ENCODE measurements around the gene WDR41.

Gene WDR41

GRCh38 chr5:77444356-77444755 is 47.8 kb downstream of the WDR41 start:
- no peak for DNase-seq

GRCh38 chr5:77443670-77444069 is 48.4 kb downstream of the WDR41 start:
- DNase-seq, result no peak

GRCh38 chr5:77438071-77438470 is 54.0 kb downstream of the WDR41 start:
- no peak for DNase-seq

- no peak for DNase-seq
Observed at GRCh38 chr5:77437194-77437593, 54.9 kb downstream of the WDR41 start.

- DNase-seq, result no peak
Observed at GRCh38 chr5:77431719-77432118, 60.4 kb downstream of the WDR41 start.

- DNase-seq, result no peak
Observed at GRCh38 chr5:77431286-77431685, 60.8 kb downstream of the WDR41 start.

- DNase-seq, result no peak
Observed at GRCh38 chr5:77430726-77431125, 61.4 kb downstream of the WDR41 start.

GRCh38 chr5:77428526-77428925 is 63.6 kb downstream of the WDR41 start:
- no peak for DNase-seq

- no peak for DNase-seq
Observed at GRCh38 chr5:77427998-77428397, 64.1 kb downstream of the WDR41 start.

- DNase-seq, result no peak
Observed at GRCh38 chr5:77426670-77427069, 65.4 kb downstream of the WDR41 start.

- DNase-seq, result no peak
Observed at GRCh38 chr5:77425998-77426659, 66.0 kb downstream of the WDR41 start.

- DNase-seq, result no peak
Observed at GRCh38 chr5:77425420-77425819, 66.7 kb downstream of the WDR41 start.

- no peak for DNase-seq
Observed at GRCh38 chr5:77424921-77425320, 67.2 kb downstream of the WDR41 start.

- no peak for DNase-seq
Observed at GRCh38 chr5:77423022-77423750, 68.9 kb downstream of the WDR41 start.

- no peak for DNase-seq
Observed at GRCh38 chr5:77420940-77421339, 71.2 kb downstream of the WDR41 start.

- DNase-seq, result no peak
Observed at GRCh38 chr5:77419644-77420582, 72.2 kb downstream of the WDR41 start.

GRCh38 chr5:77418601-77419581 is 73.2 kb downstream of the WDR41 start:
- no peak for DNase-seq

- DNase-seq, result no peak
Observed at GRCh38 chr5:77418162-77418561, 74.0 kb downstream of the WDR41 start.

GRCh38 chr5:77413049-77413448 is 79.1 kb downstream of the WDR41 start:
- no peak for DNase-seq

GRCh38 chr5:77409870-77410621 is 82.1 kb downstream of the WDR41 start:
- no peak for DNase-seq

GRCh38 chr5:77407152-77407551 is 85.0 kb downstream of the WDR41 start:
- no peak for DNase-seq
